Uterus (tissue), 2 donors: Measurements from ENCODE around the gene KIAA1328.

Experiments
- CTCF ChIP-seq, 4 experiments: fragments of 200-600 bp in 2 of 4; fragments of 450-650 bp in 2 of 4; sonication (generic) in 2 of 4; IDR thresholded peaks; one replicate each; pipeline ENCODE4 v1.5.1; 2016 to 2019; ENCODE audit warnings: antibody characterized with exemption in 4 of 4, mild to moderate bottlenecking in 2 of 4, moderate library complexity in 1 of 4
- POLR2A ChIP-seq, 2 donors: fragments of 450-650 bp; IDR thresholded peaks; one replicate each; pipeline ENCODE4 v1.6.1; 2016; ENCODE audit warnings: antibody characterized with exemption in 2 of 2, mild to moderate bottlenecking in 1 of 2, moderate library complexity in 1 of 2

GRCh38 chr18:36782710-36783109 lies 46.2 kb upstream of the KIAA1328 start:
- TF ChIP-seq CTCF (IDR thresholded peaks at IDR 0.05) (no peak), POLR2A (IDR thresholded peaks at IDR 0.05) (no peak)
